Inflammatory macrophage (primary cell): ENCODE data around the gene LSG1.
"Not testable (repeated sequence)": the region's sequence is repeated elsewhere in the genome, so short reads cannot be mapped to it uniquely, and the experiment has no call there.

Source experiments
- DNase-seq, 2 donors: peaks; one replicate each; pipeline ENCODE4 v3.0.0-alpha.2; 2020 to 2022

Gene LSG1

GRCh38 chr3:194654443-194654842 lies 17.5 kb downstream of the LSG1 start:
- DNase-seq = no peak

- DNase-seq = no peak
Observed at GRCh38 chr3:194647747-194648146, 24.2 kb downstream of the LSG1 start.

- no peak for DNase-seq
Observed at GRCh38 chr3:194642769-194643168, 29.2 kb downstream of the LSG1 start.

GRCh38 chr3:194640829-194641228 lies 31.2 kb downstream of the LSG1 start:
- no peak for DNase-seq

GRCh38 chr3:194638991-194639605 lies 32.9 kb downstream of the LSG1 start:
- DNase-seq = no peak

- no peak for DNase-seq
Observed at GRCh38 chr3:194637541-194638400, 34.2 kb downstream of the LSG1 start.

GRCh38 chr3:194637066-194637465 lies 34.9 kb downstream of the LSG1 start:
- DNase-seq = peak in 1 of 2 donors; percentile 13

GRCh38 chr3:194633349-194634004 lies 38.5 kb downstream of the LSG1 start, which contains the start of gene TMEM44:
TSS of gene TMEM44 (minus strand) at chr3:194633419. CDS start at chr3:194633215, 204 bp downstream.
- peak; percentile 78 to 83 for DNase-seq

GRCh38 chr3:194632809-194633348 lies 39.1 kb downstream of the LSG1 start:
- DNase-seq = peak; percentile 26 to 38

GRCh38 chr3:194632226-194632808 lies 39.7 kb downstream of the LSG1 start:
- no peak for DNase-seq

GRCh38 chr3:194631696-194632095 lies 40.3 kb downstream of the LSG1 start:
- no peak for DNase-seq

- not testable (repeated sequence) for DNase-seq
Observed at GRCh38 chr3:194630681-194631080, 41.3 kb downstream of the LSG1 start.

- DNase-seq = no peak
Observed at GRCh38 chr3:194624956-194625355, 47.0 kb downstream of the LSG1 start.

- DNase-seq = peak; percentile 50 to 80
Observed at GRCh38 chr3:194623449-194624290, 48.3 kb downstream of the LSG1 start.

GRCh38 chr3:194622621-194623340 lies 49.2 kb downstream of the LSG1 start:
- peak in 1 of 2 donors; percentile 45 for DNase-seq

- no peak for DNase-seq
Observed at GRCh38 chr3:194621947-194622346, 50.0 kb downstream of the LSG1 start.

- peak; percentile 76 to 86 for DNase-seq
Observed at GRCh38 chr3:194620196-194620595, 51.8 kb downstream of the LSG1 start.

- no peak for DNase-seq
Observed at GRCh38 chr3:194619741-194620140, 52.2 kb downstream of the LSG1 start.

GRCh38 chr3:194618858-194619608 lies 53.0 kb downstream of the LSG1 start:
- no peak for DNase-seq

GRCh38 chr3:194617827-194618226 lies 54.2 kb downstream of the LSG1 start:
- DNase-seq = no peak
